Measurements from ENCODE around the gene MED12.

MED12 gene

DNA sequence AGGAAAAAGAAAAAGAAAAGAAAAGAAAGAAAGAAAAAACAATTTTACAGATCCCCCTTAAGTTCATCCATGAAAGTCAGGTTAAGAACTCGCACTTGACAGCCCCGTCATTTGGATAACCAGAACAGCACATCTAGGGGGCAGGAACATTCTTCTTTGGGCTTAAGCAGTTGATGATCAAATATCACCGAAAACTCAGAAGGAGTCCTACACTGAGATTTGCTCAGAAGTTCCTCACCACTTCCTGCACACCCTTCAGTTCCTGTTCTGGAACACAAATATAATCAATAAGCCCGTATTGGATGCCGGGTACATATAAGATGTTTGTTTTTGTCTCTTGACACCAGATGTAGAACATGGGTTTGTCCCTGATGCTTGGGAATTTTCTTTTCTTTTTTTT, 40.9 kb downstream of the MED12 start:
- Histone ChIP-seq H3K36me3 (replicated peaks) (no peaks in the 10 kb centered on the region), H3K4me3 (no peak overlapping the region), H3K27me3 (ENCODE audit: low read depth) (no peaks in the 10 kb centered on the region), H3K4me1 (no peaks in the 10 kb centered on the region), H3K9me3 (no peaks in the 10 kb centered on the region)
- no peak for DNase-seq (ENCODE audit: low spot score in 2 of 2)
- in situ Hi-C loops (cut with MboI; ENCODE audit: low sequenced_read_pairs), result no loop called here

DNA sequence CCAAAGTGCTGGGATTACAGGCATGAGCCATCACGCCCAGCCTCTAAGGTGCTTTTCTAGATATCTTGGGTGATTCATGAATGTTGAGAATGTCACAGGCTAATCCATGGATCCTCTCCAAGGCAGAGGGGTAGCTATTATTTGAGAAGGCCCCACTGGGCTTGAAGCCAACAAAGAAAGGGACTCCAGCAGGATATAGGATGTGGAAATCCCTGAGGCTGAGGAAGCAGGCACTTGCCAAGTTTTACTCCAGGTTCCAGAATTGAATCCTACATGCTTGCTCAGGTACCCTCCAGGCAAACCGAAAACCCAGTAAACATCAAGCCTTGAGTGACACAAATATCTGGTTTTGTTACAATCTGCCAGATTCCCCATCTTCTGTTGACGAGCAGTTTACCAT, 42.1 kb downstream of the MED12 start:
- Histone ChIP-seq H3K4me3 (no peak overlapping the region), H3K27me3 (ENCODE audit: low read depth) (no peaks in the 10 kb centered on the region), H3K4me1 (no peaks in the 10 kb centered on the region), H3K9me3 (no peaks in the 10 kb centered on the region), H3K36me3 (replicated peaks) (no peaks in the 10 kb centered on the region)
- DNase-seq (ENCODE audit: low spot score in 2 of 2), result no peak
- in situ Hi-C loops (cut with MboI; ENCODE audit: low sequenced_read_pairs), result no loop called here

DNA sequence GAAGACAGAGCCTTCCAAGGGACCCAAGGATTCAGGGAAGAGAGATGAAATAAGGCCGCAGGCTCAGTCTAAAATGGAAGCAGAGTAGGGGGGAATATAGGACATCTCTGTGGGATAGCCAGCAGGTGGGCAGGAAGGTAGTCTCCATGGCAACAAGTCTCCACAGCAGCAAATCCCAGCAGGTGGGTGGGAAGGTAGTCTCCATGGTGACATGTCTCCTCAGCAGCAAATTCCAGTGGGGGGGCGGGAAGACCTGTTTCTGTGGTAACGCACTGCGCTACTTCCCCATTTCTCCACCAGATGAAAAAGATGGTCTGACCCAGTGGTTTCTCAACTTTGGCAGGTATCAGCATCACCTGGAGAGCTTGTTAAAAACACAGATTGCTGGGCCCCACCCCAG, 44.6 kb downstream of the MED12 start:
- Histone ChIP-seq H3K9me3 (no peaks in the 10 kb centered on the region), H3K27me3 (ENCODE audit: low read depth) (no peaks in the 10 kb centered on the region), H3K4me1 (no peaks in the 10 kb centered on the region), H3K36me3 (replicated peaks) (no peaks in the 10 kb centered on the region), H3K4me3 (no peak overlapping the region)
- in situ Hi-C loops (cut with MboI; ENCODE audit: low sequenced_read_pairs), result no loop called here
- no peak for DNase-seq (ENCODE audit: low spot score in 2 of 2)

DNA sequence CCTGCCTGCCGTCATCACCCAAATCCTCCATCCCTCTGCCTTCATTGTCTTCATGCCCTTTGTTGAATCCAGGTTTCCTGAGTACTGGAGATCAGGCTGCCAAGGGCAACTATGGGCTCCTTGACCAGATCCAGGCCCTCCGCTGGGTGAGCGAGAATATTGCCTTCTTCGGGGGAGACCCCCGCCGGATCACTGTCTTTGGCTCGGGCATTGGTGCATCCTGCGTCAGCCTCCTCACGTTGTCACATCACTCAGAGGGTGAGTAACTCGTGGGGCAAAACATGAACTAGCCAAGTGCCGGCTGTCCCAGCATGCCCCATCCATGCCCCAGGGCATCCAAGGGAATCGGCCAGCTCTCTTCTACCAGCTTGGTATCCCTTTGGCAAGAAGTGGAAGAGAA, 45.7 kb downstream of the MED12 start:
- DNase-seq (ENCODE audit: low spot score in 2 of 2), result no peak
- Histone ChIP-seq H3K36me3 (replicated peaks) (no peaks in the 10 kb centered on the region), H3K4me1 (no peaks in the 10 kb centered on the region), H3K27me3 (ENCODE audit: low read depth) (no peaks in the 10 kb centered on the region), H3K9me3 (no peaks in the 10 kb centered on the region), H3K4me3 (no peak overlapping the region)
- in situ Hi-C loops (cut with MboI; ENCODE audit: low sequenced_read_pairs), result no loop called here

DNA sequence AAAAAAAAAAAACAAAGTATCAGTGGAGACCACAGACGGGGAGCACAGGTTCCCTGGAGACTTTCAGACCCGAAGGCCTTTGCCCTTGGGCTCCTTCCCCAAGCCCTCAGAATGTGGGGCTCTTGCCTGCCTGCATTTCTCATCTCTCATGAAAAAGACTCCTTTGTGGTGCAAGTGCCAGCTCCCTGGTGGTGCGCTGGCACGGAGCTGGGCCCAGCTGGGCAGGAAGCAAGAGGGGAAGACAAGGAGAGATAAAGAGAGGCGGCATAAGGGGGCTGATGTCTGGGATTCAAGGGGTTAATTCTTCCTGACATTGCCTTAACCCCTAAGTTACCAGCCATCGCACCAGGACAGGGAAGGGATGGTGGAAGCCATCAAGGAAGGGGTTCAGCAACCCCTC, 48.1 kb downstream of the MED12 start:
- no peaks in the 10 kb centered on the region for H3K36me3 ChIP-seq (replicated peaks)
- no peaks in the 10 kb centered on the region for H3K4me1 ChIP-seq
- H3K27me3 ChIP-seq (ENCODE audit: low read depth), result no peaks in the 10 kb centered on the region
- H3K4me3 ChIP-seq, result no peak overlapping the region
- no peaks in the 10 kb centered on the region for H3K9me3 ChIP-seq
- in situ Hi-C loops (cut with MboI; ENCODE audit: low sequenced_read_pairs), result no loop called here
- DNase-seq (ENCODE audit: low spot score in 2 of 2), result no peak

DNA sequence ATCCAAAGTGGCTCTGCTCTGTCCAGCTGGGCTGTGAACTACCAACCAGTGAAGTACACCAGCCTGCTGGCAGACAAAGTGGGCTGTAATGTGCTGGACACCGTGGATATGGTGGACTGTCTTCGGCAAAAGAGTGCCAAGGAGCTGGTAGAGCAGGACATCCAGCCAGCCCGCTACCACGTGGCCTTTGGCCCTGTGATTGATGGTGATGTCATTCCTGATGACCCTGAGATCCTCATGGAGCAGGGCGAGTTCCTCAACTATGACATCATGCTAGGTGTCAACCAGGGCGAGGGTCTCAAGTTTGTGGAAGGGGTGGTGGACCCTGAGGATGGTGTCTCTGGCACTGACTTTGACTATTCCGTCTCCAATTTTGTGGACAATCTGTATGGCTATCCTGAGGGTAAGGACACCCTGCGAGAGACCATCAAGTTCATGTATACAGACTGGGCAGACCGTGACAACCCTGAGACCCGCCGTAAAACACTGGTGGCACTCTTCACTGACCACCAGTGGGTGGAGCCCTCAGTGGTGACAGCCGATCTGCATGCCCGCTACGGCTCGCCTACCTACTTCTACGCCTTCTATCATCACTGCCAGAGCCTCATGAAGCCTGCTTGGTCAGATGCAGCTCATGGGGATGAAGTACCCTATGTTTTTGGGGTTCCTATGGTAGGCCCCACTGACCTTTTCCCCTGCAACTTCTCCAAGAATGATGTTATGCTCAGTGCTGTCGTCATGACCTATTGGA, 48.8 kb downstream of the MED12 start:
- in situ Hi-C loops (cut with MboI; ENCODE audit: low sequenced_read_pairs), result no loop called here

DNA sequence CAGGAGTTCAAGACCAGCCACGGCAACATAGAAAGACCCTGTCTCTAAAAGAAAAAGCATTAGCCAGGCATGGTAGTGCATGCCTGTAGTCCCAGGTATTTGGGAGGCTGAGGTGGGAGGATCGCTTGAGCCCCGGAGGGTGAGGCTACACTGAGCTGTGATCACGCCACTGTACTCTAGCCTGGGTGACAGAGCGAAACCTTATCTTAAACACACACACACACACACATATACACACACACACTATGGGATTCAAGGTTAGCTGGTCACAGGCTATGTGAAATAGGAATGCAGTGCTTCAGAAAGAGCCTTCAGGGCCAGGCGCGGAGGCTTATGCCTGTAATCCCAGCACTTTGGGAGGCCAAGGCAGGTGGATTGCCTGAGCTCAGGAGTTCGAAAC, 49.7 kb downstream of the MED12 start:
- no peaks in the 10 kb centered on the region for H3K4me1 ChIP-seq
- no peaks in the 10 kb centered on the region for H3K36me3 ChIP-seq (replicated peaks)
- H3K4me3 ChIP-seq, result no peak overlapping the region
- DNase-seq (ENCODE audit: low spot score in 2 of 2), result no peak
- no peaks in the 10 kb centered on the region for H3K9me3 ChIP-seq
- no peaks in the 10 kb centered on the region for H3K27me3 ChIP-seq (ENCODE audit: low read depth)
- in situ Hi-C loops (cut with MboI; ENCODE audit: low sequenced_read_pairs), result no loop called here

More for the DNA sequence above, 48.8 kb downstream of the MED12 start:
- DNase-seq (ENCODE audit: low spot score in 2 of 2), result no peak
- Histone ChIP-seq H3K9me3 (no peaks in the 10 kb centered on the region), H3K27me3 (ENCODE audit: low read depth) (no peaks in the 10 kb centered on the region), H3K4me3 (no peak overlapping the region), H3K36me3 (replicated peaks) (no peaks in the 10 kb centered on the region), H3K4me1 (no peaks in the 10 kb centered on the region)

DNA sequence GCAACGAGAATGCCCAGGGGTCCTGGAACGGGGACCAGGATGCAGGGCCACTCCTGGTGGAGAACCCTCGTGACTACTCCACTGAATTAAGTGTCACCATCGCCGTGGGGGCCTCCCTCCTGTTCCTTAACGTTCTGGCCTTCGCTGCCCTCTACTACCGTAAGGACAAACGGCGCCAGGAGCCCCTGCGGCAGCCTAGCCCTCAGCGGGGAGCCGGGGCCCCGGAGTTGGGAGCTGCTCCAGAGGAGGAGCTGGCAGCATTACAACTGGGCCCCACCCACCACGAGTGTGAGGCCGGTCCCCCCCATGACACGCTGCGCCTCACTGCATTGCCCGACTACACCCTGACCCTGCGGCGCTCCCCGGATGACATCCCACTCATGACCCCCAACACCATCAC, 51.2 kb downstream of the MED12 start:
- Histone ChIP-seq H3K27me3 (ENCODE audit: low read depth) (no peaks in the 10 kb centered on the region), H3K4me3 (no peak overlapping the region), H3K36me3 (replicated peaks) (no peaks in the 10 kb centered on the region), H3K4me1 (no peaks in the 10 kb centered on the region), H3K9me3 (no peaks in the 10 kb centered on the region)
- in situ Hi-C loops (cut with MboI; ENCODE audit: low sequenced_read_pairs), result no loop called here
- no peak for DNase-seq (ENCODE audit: low spot score in 2 of 2)

DNA sequence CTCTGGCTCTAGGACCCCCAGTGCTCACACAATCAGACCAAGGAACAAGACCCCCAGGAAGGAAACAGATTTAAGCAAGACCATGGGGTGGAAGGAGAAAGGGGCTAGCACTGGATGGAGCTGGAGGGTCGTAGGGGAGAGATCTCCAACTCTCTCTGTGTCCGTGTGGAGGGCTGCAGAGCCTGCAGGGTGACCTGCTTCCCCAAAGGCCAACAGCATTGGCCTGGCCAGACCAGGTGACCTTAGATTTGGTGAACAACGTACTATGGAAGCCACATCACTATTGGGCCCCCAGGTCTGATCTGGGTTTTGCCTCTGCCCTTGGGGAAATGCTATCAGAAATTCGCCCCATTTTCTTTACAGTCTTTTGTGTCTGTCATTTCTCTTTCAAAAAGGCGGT, 52.3 kb downstream of the MED12 start:
- DNase-seq (ENCODE audit: low spot score in 2 of 2), result no peak
- H3K27me3 ChIP-seq (ENCODE audit: low read depth), result no peaks in the 10 kb centered on the region
- H3K36me3 ChIP-seq (replicated peaks), result no peaks in the 10 kb centered on the region
- in situ Hi-C loops (cut with MboI; ENCODE audit: low sequenced_read_pairs), result loop anchor here (10.0 kb wide), 1 partner anchor 396 kb away; no protein-coding TSS in a partner anchor
- no peaks in the 10 kb centered on the region for H3K9me3 ChIP-seq
- no peaks in the 10 kb centered on the region for H3K4me1 ChIP-seq
- H3K4me3 ChIP-seq, result no peak overlapping the region

DNA sequence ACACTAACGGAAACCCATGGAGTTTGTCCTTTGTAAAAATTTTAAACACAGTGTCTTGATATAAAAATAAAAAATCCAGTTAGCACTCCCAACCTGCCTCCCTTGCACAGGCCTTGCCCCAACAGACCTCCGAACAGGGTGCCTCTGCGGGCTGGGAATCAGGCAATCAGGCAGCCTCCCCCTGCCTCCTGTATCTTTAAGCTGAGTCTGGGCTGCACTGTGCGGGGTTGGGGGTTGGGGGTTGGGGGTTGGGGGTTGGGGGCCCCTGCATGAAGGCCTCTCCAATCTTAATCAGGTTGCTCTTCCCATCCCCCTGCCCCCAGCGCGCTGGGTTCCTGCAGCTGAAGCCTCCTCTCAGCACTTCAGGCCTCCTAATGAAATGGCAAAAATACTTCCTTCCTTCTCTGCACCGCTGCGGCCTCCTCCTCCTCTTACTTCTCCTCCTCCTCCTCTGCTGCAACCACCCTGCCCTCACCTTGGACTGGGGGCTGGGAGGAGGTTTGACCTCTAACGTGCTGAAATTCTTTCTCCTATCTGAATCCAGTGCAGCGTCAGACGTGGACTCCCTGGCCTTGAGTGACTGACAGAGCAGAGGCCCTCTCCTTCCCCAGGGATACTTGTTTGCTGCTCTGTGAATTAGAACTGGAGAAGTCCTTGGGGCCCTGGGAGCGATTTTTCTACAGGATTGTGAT, 52.9 kb downstream of the MED12 start:
- no peaks in the 10 kb centered on the region for H3K27me3 ChIP-seq (ENCODE audit: low read depth)
- in situ Hi-C loops (cut with MboI; ENCODE audit: low sequenced_read_pairs), result loop anchor here (10.0 kb wide), 1 partner anchor 396 kb away; no protein-coding TSS in a partner anchor
- DNase-seq (ENCODE audit: low spot score in 2 of 2), result no peak
- no peaks in the 10 kb centered on the region for H3K9me3 ChIP-seq
- H3K4me3 ChIP-seq, result no peak overlapping the region
- H3K4me1 ChIP-seq, result no peaks in the 10 kb centered on the region
- no peaks in the 10 kb centered on the region for H3K36me3 ChIP-seq (replicated peaks)

DNA sequence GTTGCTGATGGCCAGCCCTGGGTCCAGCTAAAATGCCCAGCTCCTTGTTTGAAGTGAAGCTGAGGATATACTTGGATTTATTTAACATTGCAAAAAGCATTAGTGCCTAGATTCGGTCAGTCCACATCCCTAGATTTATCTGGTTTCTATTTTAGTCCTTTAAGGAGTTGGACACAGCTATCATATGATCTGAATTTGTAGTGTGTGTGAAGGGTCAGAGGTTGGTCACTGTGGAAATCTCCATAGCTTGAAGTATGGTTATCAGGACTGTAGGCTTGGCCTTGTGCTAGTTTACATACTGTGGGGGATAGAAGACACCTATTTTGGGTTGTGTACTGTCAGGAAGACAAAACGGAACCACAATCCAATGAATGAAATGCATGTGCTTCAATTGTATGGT, 55.0 kb downstream of the MED12 start:
- no peaks in the 10 kb centered on the region for H3K27me3 ChIP-seq (ENCODE audit: low read depth)
- DNase-seq (ENCODE audit: low spot score in 2 of 2), result no peak
- H3K36me3 ChIP-seq (replicated peaks), result no peaks in the 10 kb centered on the region
- H3K4me1 ChIP-seq, result no peaks in the 10 kb centered on the region
- H3K9me3 ChIP-seq, result no peaks in the 10 kb centered on the region
- in situ Hi-C loops (cut with MboI; ENCODE audit: low sequenced_read_pairs), result loop anchor here (10.0 kb wide), 1 partner anchor 399 kb away; no protein-coding TSS in a partner anchor
- H3K4me3 ChIP-seq, result no peak overlapping the region

DNA sequence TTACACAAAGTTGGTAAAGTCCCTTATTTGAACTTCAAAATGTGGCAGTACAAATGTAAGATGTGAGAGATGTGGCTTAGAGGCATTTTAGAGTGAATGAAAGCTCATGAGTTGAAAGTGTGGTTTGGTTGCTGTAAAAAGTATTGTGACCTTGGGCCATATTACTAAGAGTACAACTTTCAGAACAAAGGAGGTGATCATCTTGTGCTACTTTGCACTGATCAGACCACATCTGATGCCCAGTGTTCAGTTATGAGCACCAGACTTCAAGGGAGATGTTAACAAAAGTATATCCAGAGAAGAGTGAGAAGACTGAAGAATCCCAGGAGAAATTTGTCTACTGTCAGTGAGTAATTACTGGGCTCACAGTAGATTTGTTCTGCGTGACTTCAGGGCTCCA, 56.4 kb downstream of the MED12 start:
- in situ Hi-C loops (cut with MboI; ENCODE audit: low sequenced_read_pairs), result loop anchor here (10.0 to 25.0 kb wide), 2 partner anchors 400 to 712 kb away; no protein-coding TSS in a partner anchor
- no peak overlapping the region for H3K4me3 ChIP-seq
- H3K9me3 ChIP-seq, result no peaks in the 10 kb centered on the region
- no peaks in the 10 kb centered on the region; the same call in 1 of the 2 replicates for H3K4me1 ChIP-seq
- H3K27me3 ChIP-seq (ENCODE audit: low read depth), result no peaks in the 10 kb centered on the region
- H3K36me3 ChIP-seq (replicated peaks), result no peaks in the 10 kb centered on the region
- no peak for DNase-seq (ENCODE audit: low spot score in 2 of 2)

DNA sequence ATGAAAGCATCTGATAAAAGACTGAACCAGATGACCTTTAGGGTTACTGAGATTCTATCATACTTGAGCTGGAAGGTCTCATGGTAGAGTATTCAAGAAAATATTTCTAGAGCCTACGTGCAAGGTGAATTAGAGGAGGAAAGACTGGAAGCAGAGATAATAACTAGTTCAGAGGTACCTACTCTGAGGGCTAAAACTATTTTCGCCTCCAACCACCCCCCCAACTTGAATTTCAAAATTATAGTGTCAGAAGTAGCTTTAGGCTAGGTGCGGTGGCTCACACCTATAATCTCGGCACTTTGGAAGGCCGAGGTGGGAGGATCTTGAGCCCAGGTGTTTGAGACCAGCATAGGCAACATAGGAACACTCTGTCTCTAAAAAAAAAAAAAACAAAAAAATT, 57.1 kb downstream of the MED12 start:
- Histone ChIP-seq H3K4me3 (no peak overlapping the region), H3K9me3 (no peaks in the 10 kb centered on the region), H3K36me3 (replicated peaks) (no peaks in the 10 kb centered on the region), H3K4me1 (no peaks in the 10 kb centered on the region; the same call in 1 of the 2 replicates), H3K27me3 (ENCODE audit: low read depth) (no peaks in the 10 kb centered on the region)
- DNase-seq (ENCODE audit: low spot score in 2 of 2), result no peak
- in situ Hi-C loops (cut with MboI; ENCODE audit: low sequenced_read_pairs), result loop anchor here (10.0 to 25.0 kb wide), 2 partner anchors 401 to 713 kb away; no protein-coding TSS in a partner anchor

DNA sequence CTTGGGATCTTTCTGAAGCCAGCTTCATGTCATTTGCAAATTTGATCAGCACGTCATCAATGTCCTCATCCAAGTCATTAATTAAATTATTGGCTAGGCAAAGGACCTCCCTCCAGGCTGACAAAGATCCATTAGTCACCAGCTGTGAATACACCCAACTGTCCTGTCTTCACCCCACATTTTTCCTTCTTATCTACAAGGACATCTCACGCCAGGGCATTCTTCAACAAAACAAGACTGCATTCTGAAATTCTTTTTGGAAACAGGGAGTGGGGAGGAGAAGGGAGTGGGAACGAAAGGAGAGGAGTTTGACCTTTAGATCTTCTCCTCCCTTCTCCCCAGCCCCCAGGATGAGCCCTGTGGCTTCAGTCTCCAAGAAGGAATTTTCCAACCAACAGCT, 58.9 kb downstream of the MED12 start:
- H3K4me1 ChIP-seq, result peaks cover 10% of the 10 kb centered on the region
- no peak for DNase-seq (ENCODE audit: low spot score in 2 of 2)
- H3K4me3 ChIP-seq, result no peak overlapping the region
- H3K9me3 ChIP-seq, result no peaks in the 10 kb centered on the region
- H3K36me3 ChIP-seq (replicated peaks), result no peaks in the 10 kb centered on the region
- H3K27me3 ChIP-seq (ENCODE audit: low read depth), result no peaks in the 10 kb centered on the region
- in situ Hi-C loops (cut with MboI; ENCODE audit: low sequenced_read_pairs), result loop anchor here (10.0 to 25.0 kb wide), 2 partner anchors 403 to 715 kb away; no protein-coding TSS in a partner anchor
